Measurements from ENCODE around the gene TYMP.
A peak's percentile ranks its signal among the peaks of the same experiment; 100 is the strongest.
"Not testable (repeated sequence)": the region's sequence is repeated elsewhere in the genome, so short reads cannot be mapped to it uniquely, and the experiment has no call there.

Gene TYMP

DNA sequence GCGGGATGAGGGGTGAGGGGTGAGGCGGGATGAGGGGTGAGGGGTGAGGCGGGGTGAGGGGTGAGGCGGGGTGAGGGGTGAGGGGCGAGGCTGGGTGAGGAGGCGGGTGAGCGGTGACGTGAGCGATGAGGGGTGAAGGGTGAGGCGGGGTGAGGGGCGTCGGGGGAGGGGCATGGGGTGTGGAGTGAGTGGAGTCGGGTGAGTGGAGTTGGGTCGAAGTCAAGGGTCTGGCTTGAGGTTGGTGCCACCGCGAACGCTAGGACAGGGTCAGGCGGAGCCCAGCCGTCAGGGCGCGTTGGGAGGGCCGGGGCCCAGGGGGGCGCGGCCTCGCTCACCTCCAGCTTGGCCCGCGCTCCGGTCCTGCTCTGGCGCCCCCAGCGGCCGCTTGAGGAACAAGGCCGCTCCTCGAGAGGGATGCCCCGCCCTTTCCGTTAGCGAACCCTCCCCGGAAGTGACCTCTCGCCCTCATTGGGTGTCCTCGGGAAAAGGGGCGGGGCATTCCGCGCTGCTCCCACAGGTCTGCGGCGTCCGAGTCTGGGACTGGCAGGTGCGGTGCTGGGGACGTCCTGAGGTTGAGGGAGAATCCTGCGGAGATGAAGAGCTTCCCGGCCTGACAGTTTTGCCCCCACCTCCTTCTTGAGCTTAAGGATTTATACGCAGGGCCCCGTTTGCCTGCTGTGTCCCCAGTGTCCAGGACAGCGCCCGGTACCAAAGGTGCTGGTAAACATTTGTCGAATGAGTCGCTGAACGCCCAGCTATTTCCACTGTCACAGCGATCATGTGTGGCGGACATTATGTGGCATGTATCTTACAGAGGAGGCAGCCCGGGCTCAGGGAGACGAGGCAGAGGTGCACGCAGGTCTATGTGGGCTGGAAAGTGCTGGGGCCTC, 33.0 kb upstream of the TYMP start, which contains the start of gene SYCE3:
Gene SYCE3, minus strand, starts transcription at position 397 of the 890 bp plus-strand sequence. CDS start 6,514 bp downstream, outside the sequence.
- peak; percentile 77 for DNase-seq (ENCODE audit: low read depth)

DNA sequence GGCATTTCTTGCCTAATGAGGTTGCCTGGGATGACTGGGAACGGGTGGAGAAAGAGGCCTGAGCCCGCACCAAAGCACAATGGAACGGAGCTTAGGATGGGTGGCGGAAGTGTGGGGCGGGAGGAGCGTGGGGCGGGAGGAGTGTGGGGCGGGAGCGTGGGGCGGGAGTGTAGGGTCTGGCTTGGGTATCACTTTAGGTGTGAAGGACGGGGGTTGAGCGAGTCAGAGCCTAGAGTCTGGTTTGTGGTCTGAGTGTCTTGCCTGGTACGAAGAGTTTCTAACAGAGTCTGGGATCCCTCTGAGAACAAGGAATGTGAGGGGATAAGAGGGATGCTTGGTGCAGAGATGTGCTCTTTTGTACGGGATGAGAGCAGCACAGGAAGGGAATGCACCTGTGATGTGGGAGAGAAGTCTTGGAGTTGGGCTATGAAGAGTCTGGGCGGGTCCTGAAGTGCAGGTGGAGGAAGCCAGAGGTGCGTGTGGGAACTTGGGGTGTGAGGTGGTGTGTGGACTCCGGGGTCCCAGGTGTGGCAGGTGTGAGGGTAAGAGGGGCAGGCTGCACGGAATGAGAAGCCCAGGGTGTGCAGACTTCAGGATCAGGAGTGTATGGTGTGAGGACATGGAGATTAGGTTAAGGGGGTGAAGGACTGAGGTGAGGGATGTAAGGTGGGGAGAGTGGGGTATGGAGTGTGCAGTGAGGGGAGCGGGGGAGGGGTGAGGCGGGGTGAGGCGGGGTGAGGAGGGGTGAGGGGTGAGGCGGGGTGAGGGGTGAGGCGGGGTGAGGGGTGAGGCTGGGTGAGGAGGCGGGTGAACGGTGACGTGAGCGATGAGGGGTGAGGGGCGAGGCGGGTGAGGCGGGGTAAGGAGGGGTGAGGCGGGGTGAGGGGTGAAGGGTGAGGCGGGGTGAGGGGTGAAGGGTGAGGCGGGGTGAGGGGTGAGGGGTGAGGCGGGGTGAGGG, 31.9 kb upstream of the TYMP start:
- no peak for DNase-seq (ENCODE audit: low read depth)

DNA sequence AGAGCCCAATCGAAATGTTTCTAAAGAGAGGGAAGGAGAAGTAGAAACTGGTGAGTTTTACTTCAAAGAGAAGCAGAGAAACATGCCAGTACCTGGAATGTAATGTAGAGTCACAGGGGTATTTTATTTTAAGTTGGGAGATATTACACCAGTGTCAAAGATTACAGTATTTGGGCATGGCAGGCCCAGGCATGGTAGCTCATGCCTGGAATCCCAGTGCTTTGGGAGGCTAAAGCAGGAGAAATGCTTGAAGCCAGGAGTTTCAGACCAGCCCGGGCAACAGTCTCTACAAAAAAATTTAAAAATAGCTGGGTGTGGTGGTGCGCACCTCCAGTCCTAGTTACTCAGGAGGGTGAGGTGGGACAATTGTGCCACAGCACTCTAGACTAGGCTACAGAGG, 30.2 kb upstream of the TYMP start:
- no peak for DNase-seq (ENCODE audit: low read depth)

DNA sequence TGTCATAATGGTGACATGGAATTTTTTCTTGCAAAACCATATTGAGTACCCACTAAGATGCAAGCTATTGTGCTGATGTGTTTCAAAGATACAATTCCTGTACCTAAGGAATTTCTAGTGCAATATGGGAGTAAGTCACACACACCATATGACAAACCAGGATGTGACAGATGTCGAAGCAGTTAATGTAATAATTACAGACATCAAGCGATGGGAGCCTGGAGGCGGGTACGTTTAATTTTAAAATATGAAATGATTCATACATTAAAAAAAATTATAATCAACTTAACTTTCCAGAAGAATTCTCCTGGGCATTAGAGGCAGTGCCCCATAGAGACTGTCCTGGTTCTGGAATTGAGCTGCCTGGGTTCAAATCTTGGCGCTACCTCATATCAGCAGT, 26.9 kb upstream of the TYMP start:
- no peak for DNase-seq (ENCODE audit: low read depth)

DNA sequence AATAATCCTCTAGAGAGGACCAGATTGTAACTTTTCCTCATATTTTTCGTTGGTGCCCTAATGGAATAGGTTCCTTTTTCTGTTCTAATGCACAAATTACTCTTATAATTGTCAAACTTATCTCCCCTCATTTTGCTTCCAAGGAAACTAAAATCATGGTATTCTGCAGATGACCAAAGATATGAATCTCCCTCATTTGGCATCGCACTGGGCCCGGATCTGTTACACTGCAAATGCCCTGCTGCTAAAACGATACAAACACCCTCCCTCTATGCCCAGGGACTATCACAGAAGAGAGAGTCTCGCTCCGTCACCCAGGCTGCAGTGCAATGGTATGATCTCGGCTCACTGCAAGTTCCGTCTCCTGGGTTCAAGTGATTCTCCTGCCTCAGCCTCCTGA, 23.5 kb upstream of the TYMP start:
- no peak for DNase-seq (ENCODE audit: low read depth)

DNA sequence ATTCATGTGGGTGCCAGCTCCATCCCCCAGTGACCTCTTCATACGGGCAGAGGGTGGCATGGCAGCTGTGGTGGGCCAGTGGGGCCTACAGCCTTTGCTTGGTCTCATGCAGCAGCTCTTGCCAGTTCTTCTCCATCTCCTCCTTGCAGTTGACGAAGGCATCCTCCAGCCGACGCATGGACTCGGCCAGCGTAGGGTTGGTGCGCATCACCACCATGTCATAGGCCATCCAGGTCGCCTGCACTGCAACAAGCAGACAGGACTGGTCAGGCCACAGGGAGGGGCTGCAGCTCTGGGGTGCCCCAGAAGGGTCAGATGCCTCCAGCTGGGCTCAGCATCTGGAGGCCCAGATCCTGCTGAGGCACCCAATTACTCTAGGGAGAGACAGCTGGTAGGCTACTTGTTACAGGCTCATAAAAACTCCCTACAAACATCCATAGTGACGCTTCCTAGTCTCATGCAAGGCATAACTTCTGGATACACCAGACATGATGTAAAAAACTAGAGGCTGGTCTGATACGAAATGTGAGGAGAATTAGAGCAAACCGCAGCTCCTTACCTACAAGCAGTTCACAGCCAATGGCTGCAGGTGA, 21.4 kb upstream of the TYMP start:
- no peak for DNase-seq (ENCODE audit: low read depth)

DNA sequence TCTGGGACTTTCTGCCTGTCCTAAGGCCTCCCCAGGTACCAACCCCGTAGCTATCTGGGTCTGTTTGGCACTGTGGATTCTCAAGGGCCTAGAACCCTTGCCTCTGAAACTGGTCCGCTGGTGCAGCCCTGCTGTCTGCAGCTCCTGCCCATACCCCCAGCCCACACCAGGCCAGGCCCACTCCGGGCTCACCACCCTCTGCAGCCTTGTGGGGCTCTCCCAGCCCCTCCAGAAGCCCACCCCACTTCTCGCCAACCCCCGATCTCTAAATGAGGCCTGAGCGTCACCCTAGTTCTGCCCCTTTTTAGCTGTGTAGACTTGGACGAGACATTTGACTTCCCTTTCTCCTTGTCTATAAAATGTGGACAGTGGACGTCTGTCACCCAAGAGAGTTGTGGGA, 20.6 kb upstream of the TYMP start:
- no peak for DNase-seq (ENCODE audit: low read depth)

DNA sequence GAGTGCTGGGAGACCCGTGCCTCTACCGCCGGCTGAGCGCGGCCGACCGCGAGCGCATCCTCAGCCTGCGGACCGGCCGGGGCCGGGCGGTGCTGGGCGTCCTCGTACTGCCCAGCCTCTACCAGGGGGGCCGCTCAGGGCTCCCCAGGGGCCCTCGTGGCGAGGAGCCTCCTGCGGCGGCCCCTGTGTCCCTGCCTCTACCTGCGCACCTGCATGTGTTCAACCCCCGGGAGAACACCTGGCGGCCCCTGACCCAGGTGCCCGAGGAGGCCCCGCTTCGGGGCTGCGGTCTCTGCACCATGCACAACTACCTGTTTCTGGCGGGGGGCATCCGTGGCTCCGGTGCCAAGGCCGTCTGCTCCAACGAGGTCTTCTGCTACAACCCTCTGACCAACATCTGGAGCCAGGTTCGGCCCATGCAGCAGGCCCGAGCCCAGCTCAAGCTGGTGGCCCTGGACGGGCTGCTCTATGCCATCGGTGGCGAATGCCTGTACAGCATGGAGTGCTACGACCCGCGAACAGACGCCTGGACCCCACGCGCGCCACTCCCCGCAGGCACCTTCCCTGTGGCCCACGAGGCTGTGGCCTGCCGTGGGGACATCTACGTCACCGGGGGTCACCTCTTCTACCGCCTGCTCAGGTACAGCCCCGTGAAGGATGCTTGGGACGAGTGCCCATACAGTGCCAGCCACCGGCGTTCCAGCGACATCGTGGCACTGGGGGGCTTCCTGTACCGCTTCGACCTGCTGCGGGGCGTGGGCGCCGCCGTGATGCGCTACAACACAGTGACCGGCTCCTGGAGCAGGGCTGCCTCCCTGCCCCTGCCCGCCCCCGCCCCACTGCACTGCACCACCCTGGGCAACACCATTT, 19.3 kb upstream of the TYMP start:
- no peak for DNase-seq (ENCODE audit: low read depth)

DNA sequence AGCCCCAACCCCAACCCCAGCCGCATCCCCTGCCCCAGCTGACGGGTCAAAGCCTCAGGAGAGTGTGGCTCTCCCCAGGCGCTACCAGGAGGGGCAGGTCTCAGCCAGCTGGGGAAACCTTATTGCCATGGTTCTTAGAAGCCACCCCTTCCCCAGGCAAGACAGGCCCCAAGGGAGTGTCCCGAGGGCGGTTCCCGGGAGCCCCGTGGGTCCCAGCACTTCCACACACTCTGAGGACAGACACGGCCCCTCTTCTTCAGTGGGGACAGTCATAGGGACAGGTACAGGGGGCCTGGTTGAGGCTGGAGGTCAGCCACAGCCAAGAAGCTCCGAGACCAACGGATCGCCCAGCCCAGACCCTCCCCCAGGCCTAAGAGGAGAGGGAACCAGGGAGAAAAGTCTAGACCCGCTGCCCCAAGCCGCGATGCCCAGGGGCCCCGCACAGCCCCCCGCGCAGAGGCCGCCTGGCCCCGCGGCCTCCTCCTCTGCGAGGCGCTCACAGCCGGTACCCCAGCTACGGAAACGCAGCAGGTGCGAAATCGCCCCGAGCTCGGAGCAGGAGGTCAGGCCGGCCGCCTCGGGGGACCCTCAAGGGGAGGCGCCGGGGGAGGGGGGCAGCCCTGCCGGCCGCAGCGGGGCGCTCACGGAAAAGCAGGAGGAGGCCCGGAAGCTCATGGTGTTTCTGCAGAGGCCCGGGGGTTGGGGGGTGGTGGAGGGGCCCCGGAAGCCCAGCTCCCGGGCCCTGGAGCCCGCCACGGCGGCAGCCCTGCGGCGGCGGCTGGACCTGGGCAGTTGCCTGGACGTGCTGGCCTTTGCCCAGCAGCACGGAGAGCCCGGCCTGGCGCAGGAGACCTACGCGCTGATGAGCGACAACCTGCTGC, 18.5 kb upstream of the TYMP start:
- no peak for DNase-seq (ENCODE audit: low read depth)

DNA sequence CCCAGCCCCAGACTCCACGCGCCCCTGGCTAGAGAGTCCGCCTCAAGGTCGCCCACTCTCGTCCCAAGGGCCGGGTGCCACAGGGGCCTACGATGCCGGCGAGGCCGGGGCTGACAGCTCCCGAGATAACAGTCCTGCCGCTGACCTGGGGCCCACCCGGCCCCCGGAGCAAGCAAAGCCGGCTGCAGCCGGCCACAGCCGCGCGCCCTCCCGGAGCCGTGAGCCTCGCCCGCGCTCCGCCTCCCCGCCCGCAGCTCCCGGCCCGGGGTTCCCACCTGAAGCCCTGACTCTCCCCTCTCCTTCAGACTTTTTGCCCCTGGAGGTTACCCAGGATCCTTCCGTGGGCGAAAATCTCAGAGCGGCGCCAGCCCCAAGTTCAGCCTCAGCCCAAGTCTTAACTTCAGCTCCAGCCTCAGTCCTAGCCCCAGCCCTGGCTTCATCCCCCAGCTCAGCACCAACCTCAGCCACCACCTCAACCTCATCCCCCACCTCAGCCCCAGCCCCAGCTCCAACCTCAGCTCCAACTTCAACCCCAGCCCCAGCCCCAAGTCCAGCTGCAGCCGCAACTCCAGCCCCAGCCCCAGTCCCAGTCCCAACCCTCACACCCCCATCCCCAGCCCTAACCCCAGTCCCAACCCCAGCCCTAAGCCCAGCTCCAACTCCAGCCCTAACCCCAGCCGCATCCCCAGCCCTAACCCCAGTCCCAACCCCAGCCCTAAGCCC, 17.6 kb upstream of the TYMP start:
- no peak for DNase-seq (ENCODE audit: low read depth)

DNA sequence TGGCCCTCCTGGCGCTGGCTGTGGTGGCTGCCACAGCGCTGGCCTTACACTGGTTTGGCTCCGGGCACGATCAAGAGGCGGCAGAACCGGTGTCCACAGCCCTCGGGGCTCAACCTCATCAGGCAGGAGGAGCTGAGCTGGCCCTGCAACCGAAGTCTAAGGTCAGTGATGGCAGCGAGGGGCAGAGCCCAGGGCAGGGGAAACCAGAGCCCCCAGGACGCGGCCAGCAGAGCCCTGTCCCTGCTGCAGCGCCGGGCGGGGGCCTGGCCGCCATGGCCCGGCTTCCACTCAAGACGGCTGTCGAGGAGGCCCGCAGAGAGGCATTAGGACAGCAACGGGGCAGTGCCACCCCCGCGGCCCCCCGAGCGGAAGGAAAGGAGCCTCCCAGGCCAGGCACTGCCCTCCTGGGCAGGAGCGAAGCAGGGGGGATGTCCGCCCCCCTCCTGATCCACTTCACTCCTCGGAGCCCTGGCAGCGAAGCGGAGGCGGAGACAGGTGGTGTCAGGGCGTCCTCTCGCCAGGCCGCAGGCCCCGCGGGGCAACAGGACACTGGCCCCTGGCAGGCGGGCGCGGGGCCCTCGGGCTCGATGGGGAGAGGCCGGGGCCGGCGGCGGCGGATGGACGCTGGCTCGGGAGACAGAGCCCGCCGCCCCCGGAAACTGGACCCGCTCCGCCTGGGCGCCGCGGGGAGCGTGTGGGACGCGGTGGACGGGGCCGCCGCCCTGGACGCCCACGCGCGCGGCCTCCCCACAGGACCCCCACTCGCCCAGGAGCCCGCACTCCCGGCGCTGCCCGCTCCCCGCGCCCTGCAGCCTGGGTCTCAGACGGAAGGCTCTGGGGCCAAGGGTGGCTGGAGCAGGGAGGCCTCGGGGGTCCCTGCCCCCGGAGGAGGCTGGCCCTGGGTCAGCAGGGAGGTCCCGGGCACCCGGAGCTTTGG, 16.8 kb upstream of the TYMP start:
- no peak for DNase-seq (ENCODE audit: low read depth)

DNA sequence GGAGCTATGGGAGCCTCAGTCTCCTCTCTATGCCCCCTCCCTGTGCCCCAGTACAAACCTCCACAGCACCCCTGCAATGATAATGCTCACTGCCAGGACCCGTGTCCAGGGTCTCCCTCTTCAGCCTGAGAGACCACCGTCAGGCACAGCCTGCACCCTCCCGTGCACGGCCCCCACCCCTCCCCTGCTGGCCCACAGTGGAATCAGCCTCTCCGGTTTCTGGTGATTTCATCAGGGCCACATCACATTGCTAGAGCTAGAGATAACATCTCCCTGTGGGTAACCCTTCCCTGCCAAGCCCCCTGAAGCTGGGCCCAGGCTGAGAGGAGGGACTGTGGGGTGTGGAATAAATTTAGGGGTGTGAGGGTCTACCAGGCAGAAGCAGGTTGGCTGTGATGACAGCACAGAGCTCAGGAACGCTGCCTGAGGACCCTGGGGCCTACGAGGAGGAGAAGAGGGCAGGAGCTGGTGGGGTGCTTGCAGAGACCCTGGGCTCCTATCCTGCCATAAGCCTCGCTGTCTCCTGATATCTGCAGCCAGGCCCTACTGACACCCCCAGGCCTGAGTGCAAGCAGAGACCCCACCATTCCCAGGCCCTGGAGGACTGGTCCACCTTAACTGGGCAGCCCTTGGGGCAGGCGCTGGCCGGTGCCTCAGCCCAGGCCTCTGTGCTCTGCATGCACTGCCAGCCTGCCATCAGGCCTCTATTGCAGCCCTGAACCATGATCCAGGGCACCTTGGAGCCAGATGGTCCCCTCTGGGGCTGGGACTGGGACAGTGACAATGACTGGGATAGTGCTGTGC, 15.9 kb upstream of the TYMP start, which contains the start of gene KLHDC7B:
Gene KLHDC7B, plus strand, starts transcription at position 378 of the 804 bp plus-strand sequence. Its CDS starts 345 bp downstream, at position 723.
- DNase-seq (ENCODE audit: low read depth), result no peak

DNA sequence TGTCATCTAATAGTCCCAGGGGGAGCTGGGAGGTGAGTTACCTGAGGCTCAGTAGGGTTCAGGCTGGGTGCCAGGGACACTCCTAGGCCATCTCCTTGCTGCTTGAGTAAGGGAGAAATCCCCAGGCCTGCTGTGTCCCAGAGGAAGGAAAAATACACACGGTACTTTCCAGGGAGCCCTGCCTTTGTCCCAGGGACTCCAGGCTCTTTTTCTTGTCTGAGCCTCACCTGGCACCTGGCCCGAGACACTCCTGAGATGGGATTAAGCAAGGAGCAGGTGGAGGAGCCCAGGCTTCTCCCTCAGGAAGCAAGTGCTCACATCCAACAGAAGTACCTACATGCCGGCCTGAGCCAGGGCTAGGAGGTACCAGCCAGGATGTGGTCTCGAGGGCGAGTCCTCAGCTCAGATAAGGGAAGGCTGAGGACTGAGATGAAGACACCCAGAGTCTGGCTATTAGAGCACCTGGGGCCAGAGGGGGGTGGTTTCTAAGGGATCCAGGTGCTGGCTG, 15.0 kb upstream of the TYMP start:
- no peak for DNase-seq (ENCODE audit: low read depth)

DNA sequence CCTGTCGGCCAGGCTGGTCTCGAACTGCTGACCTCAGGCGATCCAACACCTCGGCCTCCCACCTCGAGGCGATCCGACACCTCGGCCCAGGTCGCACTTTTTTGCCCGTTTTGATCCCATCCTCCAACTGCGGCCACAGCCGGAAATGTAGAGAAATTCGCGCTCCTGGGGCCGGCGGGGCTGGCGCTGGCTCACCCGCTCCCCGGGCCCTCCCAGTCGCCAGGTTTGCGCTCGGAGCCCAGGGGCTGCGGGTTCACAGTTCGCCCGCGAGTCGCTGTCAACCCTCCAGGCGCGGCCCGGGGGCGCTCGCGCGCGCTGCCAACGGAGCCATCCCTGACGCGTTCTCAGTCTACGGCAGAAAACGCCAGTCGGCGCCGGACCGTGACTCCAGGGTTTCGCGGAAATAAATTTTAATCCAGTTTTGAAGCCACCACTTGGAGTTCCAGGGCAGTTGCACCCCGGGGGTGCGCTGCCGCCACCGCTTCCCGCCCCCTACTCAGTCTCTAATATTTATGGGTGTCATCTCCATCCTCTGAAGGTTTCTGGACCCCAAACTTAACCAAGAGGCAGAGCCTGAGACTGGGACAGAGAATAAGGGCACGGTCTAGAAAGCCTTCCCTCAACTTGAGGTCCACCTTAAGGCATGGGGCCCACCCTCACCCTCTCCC, 14.4 kb upstream of the TYMP start:
- DNase-seq (ENCODE audit: low read depth), result no peak

DNA sequence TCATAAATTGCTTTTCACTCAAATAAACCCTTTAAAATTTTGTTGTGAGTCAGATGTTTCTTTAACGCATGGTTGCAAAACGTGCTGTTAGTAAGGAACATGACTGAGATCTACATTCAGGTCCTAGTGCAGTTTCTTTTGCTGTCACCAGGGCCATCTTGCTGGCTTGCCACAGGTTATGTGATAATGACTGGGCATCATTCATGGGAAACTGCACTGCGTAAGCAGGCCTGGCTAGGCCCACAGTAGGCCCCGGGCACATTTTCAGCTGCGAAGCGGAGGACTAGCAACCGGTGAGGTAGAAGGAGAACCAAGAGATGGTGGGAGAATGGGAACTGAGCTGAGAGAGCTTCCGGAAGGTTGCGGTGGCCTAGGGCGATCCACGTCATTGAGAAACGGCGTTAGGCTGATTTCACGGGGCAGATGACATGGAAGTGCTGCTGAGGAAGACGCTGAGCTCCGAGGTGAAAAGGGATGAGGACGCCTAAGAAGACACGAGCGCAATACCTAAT, 12.7 kb upstream of the TYMP start:
- no peak for DNase-seq (ENCODE audit: low read depth)

DNA sequence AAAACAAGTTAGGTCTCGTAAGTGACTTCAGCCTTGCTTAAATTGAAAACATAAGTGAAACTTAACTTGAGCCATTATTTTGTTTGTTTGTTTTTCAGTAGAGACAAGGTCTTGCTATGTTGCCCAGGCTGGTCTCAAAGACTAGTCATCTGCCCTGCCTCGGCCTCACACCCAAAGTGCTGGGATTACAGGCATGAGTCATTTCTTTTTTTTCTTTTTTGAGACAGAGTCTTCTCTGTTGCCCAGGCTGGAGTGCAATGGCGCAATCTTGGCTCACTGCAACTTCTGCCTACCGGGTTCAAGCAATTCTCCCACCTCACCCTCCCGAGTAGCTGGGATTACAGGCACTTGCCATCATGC, 11.8 kb upstream of the TYMP start:
- not testable (repeated sequence) for DNase-seq (ENCODE audit: low read depth)

DNA sequence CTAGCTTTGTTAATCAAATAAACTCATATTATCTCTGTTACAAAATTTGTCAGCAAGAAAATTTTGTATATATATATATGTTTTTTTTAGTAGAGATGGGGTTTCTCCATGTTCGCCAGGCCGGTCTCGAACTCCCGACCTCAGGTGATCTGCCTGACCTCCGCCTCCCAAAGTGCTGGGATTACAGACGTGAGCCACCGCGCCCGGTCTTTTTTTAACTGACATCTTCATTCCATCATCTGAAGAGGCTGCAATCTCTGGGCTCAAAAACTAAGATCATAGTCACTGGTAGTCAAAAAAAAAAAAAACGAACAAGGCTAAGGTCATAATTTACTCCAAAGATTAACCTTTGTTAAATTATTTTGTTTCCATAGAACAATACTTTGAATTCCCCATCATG, 10.6 kb upstream of the TYMP start:
- DNase-seq (ENCODE audit: low read depth), result no peak

Measured in HS-27A (cell line).